Neural progenitor cell (in vitro differentiated cells): ENCODE data around the gene PRKCH. TPM values are rescaled to one million over a fixed set of nuclear protein-coding genes. Genes with fewer than 3 reads are reported as not detected.

Source experiments
- DNase-seq: peaks from one replicate; pipeline ENCODE4 v3.0.0-alpha.2; 2016; ENCODE audit warnings: low spot score
- H2AFZ ChIP-seq: fragments of 200-600 bp; sonication (generic); replicated peaks from 2 replicates; pipeline ENCODE4 v1.6.1; 2016; ENCODE audit warnings: antibody characterized with exemption
- H3F3A ChIP-seq: fragments of 200-600 bp; sonication (generic); 2 replicates; pipeline ENCODE4 v1.6.1; 2016; ENCODE audit warnings: antibody characterized with exemption, low read depth
- H3K27ac ChIP-seq: fragments of 200-600 bp; sonication (generic); 2 replicates; pipeline ENCODE4 v1.5.1; 2016; ENCODE audit warnings: mild to moderate bottlenecking
- H3K27me3 ChIP-seq: fragments of 200-600 bp; sonication (generic); 2 replicates; pipeline ENCODE4 v1.6.1; 2016; ENCODE audit warnings: mild to moderate bottlenecking, moderate library complexity
- H3K36me3 ChIP-seq: fragments of 200-600 bp; sonication (generic); 2 replicates; pipeline ENCODE4 v1.5.1; 2016
- H3K4me1 ChIP-seq: fragments of 200-600 bp; sonication (generic); 2 replicates; pipeline ENCODE4 v1.6.1; 2016; ENCODE audit warnings: mixed run types
- H3K4me2 ChIP-seq: fragments of 200-600 bp; sonication (generic); 2 replicates; pipeline ENCODE4 v1.6.1; 2016
- H3K4me3 ChIP-seq: fragments of 200-600 bp; sonication (generic); 2 replicates; pipeline ENCODE4 v1.5.1; 2016
- H3K79me2 ChIP-seq: fragments of 200-600 bp; sonication (generic); 2 replicates; pipeline ENCODE4 v1.6.1; 2016; ENCODE audit warnings: low read depth
- H3K9ac ChIP-seq: fragments of 200-600 bp; sonication (generic); 2 replicates; pipeline ENCODE4 v1.6.1; 2016
- H3K9me3 ChIP-seq: fragments of 200-600 bp; sonication (generic); 2 replicates; pipeline ENCODE4 v1.5.1; 2016; ENCODE audit warnings: low read depth
- H4K20me1 ChIP-seq: fragments of 200-600 bp; sonication (generic); 2 replicates; pipeline ENCODE4 v1.6.1; 2016; ENCODE audit warnings: low read depth
- H3K27ac Mint-ChIP-seq: 3 replicates; pipeline ENCODE4 v1.8.0; 2021; ENCODE audit warnings: mixed read lengths
- H3K27me3 Mint-ChIP-seq: 2 replicates; pipeline ENCODE4 v1.8.0; 2022; ENCODE audit warnings: low read depth, mild to moderate bottlenecking, inconsistent platforms, moderate library complexity, mixed read lengths; ENCODE audit not compliant: insufficient read depth
- H3K36me3 Mint-ChIP-seq: 3 replicates; pipeline ENCODE4 v1.8.0; 2021; ENCODE audit warnings: mixed read lengths
- H3K4me1 Mint-ChIP-seq: 3 replicates; pipeline ENCODE4 v1.8.0; 2021; ENCODE audit warnings: mixed read lengths
- H3K4me3 Mint-ChIP-seq: 3 replicates; pipeline ENCODE4 v1.8.0; 2021; ENCODE audit warnings: mild to moderate bottlenecking, moderate library complexity, mixed read lengths
- H3K9me3 Mint-ChIP-seq: 3 replicates; pipeline ENCODE4 v1.8.0; 2020; ENCODE audit warnings: mixed read lengths
- EZH2 ChIP-seq: fragments of 200-600 bp; sonication (generic); IDR thresholded peaks from 2 replicates; pipeline ENCODE4 v1.6.1; 2017; ENCODE audit warnings: antibody characterized with exemption, mild to moderate bottlenecking, moderate library complexity
- EZH2phosphoT487 ChIP-seq: fragments of 200-600 bp; sonication (generic); IDR thresholded peaks from 2 replicates; pipeline ENCODE4 v1.6.1; 2017; ENCODE audit warnings: antibody characterized with exemption
- total RNA-seq: library from RNA; depleted of rRNA; stranded (reverse); fragments of >200 nt; gene quantifications from 2 replicates; pipeline ENCODE4 v1.2.3, GENCODE V29; 2015; ENCODE audit warnings: low replicate concordance
- TF ChIP-seq, protein P1 (sequence below): fragments of 200-600 bp; sonication (generic); IDR thresholded peaks from 2 replicates; pipeline ENCODE4 v1.5.1; 2017; ENCODE audit warnings: antibody characterized with exemption, mild to moderate bottlenecking

The PRKCH gene
- total RNA-seq, 1 donor from 2014 or later = 1.3 TPM

- Histone ChIP-seq H3K4me2 (no peak overlapping the region), H3K9ac (no peak overlapping the region), H3K4me1 (no peaks in the 10 kb centered on the region), H3F3A (no peaks in the 10 kb centered on the region), H3K27ac (no peak overlapping the region), H3K79me2 (no peaks in the 10 kb centered on the region), H3K4me3 (no peak overlapping the region), H2AFZ (no peak overlapping the region), H4K20me1 (no peaks in the 10 kb centered on the region), H3K36me3 (no peaks in the 10 kb centered on the region), H3K27me3 (no peaks in the 10 kb centered on the region), H3K9me3 (no peaks in the 10 kb centered on the region)
- Mint-ChIP-seq H3K4me1 (peaks cover 21% of the 10 kb centered on the region), H3K9me3 (no peaks in the 10 kb centered on the region), H3K36me3 (no peaks in the 10 kb centered on the region), H3K4me3 (no peak overlapping the region), H3K27ac (no peak overlapping the region), H3K27me3 (peaks cover 2% of the 10 kb centered on the region)
- TF ChIP-seq, protein P1, sequence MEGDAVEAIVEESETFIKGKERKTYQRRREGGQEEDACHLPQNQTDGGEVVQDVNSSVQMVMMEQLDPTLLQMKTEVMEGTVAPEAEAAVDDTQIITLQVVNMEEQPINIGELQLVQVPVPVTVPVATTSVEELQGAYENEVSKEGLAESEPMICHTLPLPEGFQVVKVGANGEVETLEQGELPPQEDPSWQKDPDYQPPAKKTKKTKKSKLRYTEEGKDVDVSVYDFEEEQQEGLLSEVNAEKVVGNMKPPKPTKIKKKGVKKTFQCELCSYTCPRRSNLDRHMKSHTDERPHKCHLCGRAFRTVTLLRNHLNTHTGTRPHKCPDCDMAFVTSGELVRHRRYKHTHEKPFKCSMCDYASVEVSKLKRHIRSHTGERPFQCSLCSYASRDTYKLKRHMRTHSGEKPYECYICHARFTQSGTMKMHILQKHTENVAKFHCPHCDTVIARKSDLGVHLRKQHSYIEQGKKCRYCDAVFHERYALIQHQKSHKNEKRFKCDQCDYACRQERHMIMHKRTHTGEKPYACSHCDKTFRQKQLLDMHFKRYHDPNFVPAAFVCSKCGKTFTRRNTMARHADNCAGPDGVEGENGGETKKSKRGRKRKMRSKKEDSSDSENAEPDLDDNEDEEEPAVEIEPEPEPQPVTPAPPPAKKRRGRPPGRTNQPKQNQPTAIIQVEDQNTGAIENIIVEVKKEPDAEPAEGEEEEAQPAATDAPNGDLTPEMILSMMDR = no peak
- DNase-seq = no peak
Observed at GRCh38 chr14:61491876-61492434, 170.6 kb downstream of the PRKCH start.

- Histone ChIP-seq H3K27ac (no peak overlapping the region), H3K9ac (no peak overlapping the region)
Observed at GRCh38 chr14:61492474-61492873, 171.1 kb downstream of the PRKCH start.

GRCh38 chr14:61493239-61493638 lies 171.9 kb downstream of the PRKCH start:
- Mint-ChIP-seq H3K9me3 (no peaks in the 10 kb centered on the region), H3K36me3 (no peaks in the 10 kb centered on the region), H3K27me3 (peaks cover 2% of the 10 kb centered on the region), H3K27ac (no peak overlapping the region), H3K4me1 (peaks cover 15% of the 10 kb centered on the region), H3K4me3 (no peak overlapping the region)
- Histone ChIP-seq H3K9me3 (no peaks in the 10 kb centered on the region), H3K4me1 (no peaks in the 10 kb centered on the region), H4K20me1 (no peaks in the 10 kb centered on the region), H3K27ac (no peak overlapping the region), H2AFZ (no peak overlapping the region), H3F3A (no peaks in the 10 kb centered on the region), H3K36me3 (no peaks in the 10 kb centered on the region), H3K79me2 (no peaks in the 10 kb centered on the region), H3K9ac (no peak overlapping the region), H3K4me3 (no peak overlapping the region), H3K27me3 (no peaks in the 10 kb centered on the region), H3K4me2 (no peak overlapping the region)
- no peak for TF ChIP-seq EZH2phosphoT487
- no peak for TF ChIP-seq EZH2
- TF ChIP-seq, protein P1 = no peak
- no peak for DNase-seq

More at GRCh38 chr14:61492474-61492873, 171.1 kb downstream of the PRKCH start:
- Histone ChIP-seq H3K4me3 (no peak overlapping the region), H3K36me3 (no peaks in the 10 kb centered on the region), H3F3A (no peaks in the 10 kb centered on the region), H3K79me2 (no peaks in the 10 kb centered on the region), H3K4me2 (no peak overlapping the region), H3K9me3 (no peaks in the 10 kb centered on the region), H3K27me3 (no peaks in the 10 kb centered on the region), H2AFZ (no peak overlapping the region), H4K20me1 (no peaks in the 10 kb centered on the region), H3K4me1 (no peaks in the 10 kb centered on the region)
- peaks cover 2% of the 10 kb centered on the region for H3K27me3 Mint-ChIP-seq
- no peak for DNase-seq
- no peak for TF ChIP-seq EZH2phosphoT487
- TF ChIP-seq, protein P1 = no peak
- TF ChIP-seq EZH2 = no peak
- H3K27ac Mint-ChIP-seq = no peak overlapping the region
- peaks cover 16% of the 10 kb centered on the region for H3K4me1 Mint-ChIP-seq
- no peaks in the 10 kb centered on the region for H3K36me3 Mint-ChIP-seq
- H3K9me3 Mint-ChIP-seq = no peaks in the 10 kb centered on the region
- no peak overlapping the region for H3K4me3 Mint-ChIP-seq
